Esophagus muscularis mucosa (tissue), 3 donors: Measurements from ENCODE around the gene RNF14.

Experiments
- POLR2A ChIP-seq: fragments of 450-650 bp; IDR thresholded peaks from one replicate; pipeline ENCODE4 v1.6.1; 2017; ENCODE audit warnings: antibody characterized with exemption, moderate library complexity, mild to moderate bottlenecking, low read depth
- POLR2AphosphoS5 ChIP-seq, 2 donors: sonication (generic); formaldehyde crosslinking; IDR thresholded peaks; one replicate each; pipeline ENCODE4 v1.6.1; 2017; ENCODE audit warnings: antibody characterized with exemption in 2 of 2
- TF ChIP-seq, protein P1 (sequence below), 3 experiments: fragments of 200-600 bp in 2 of 3; fragments of 450-650 bp in 1 of 3; sonication (generic) in 2 of 3; IDR thresholded peaks; one replicate each; pipeline ENCODE4 v1.5.1; 2017 to 2019; ENCODE audit warnings: antibody characterized with exemption in 3 of 3, mild to moderate bottlenecking in 2 of 3, moderate library complexity in 1 of 3

DNA sequence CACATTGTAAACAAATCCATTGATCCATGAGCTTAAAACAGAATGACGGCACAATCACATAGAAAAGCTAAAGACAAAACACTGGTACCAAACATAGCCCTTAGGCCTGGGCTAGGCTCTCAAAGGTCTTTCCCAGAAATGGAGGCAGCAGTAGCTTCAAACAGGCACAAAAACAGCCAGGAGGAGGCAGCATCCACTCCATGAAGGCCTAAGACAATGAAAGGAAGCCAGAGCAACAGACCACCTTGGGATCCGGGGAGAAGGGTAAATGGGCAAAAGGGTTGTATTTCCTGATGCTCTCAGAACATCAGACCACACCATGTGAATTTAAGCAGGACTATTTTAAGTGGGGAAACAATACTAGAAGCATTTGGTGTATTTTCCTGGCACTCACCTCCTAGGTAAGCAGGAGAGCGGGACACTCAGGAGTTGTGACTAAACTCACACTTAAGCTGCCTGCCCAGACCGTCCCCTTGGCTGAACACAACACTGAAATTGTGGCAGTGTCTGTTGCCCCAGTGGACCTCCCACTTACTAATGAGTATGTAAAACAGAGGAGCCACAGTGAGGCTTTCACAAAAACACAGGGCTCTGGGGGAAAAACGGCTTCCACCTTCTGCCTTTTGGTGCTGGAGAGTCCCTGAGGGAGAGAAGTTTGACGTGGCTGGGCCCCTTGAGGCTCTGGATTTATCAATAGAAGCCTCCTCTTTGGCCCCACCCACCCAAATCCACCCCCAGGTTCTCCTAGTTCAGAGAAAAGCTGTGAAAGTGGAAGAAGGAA is 32.0 kb downstream of the RNF14 start:
- TF ChIP-seq, protein P1, sequence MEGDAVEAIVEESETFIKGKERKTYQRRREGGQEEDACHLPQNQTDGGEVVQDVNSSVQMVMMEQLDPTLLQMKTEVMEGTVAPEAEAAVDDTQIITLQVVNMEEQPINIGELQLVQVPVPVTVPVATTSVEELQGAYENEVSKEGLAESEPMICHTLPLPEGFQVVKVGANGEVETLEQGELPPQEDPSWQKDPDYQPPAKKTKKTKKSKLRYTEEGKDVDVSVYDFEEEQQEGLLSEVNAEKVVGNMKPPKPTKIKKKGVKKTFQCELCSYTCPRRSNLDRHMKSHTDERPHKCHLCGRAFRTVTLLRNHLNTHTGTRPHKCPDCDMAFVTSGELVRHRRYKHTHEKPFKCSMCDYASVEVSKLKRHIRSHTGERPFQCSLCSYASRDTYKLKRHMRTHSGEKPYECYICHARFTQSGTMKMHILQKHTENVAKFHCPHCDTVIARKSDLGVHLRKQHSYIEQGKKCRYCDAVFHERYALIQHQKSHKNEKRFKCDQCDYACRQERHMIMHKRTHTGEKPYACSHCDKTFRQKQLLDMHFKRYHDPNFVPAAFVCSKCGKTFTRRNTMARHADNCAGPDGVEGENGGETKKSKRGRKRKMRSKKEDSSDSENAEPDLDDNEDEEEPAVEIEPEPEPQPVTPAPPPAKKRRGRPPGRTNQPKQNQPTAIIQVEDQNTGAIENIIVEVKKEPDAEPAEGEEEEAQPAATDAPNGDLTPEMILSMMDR (IDR thresholded peaks at IDR 0.05), result peak; percentile 14 to 32 (median 17)
- no peak for TF ChIP-seq POLR2AphosphoS5 (IDR thresholded peaks at IDR 0.05)
- TF ChIP-seq POLR2A, result no peak
